ENCODE results near the gene OR56A4.
"Not testable (repeated sequence)": the region's sequence is repeated elsewhere in the genome, so short reads cannot be mapped to it uniquely, and the experiment has no call there.

Gene OR56A4

DNA sequence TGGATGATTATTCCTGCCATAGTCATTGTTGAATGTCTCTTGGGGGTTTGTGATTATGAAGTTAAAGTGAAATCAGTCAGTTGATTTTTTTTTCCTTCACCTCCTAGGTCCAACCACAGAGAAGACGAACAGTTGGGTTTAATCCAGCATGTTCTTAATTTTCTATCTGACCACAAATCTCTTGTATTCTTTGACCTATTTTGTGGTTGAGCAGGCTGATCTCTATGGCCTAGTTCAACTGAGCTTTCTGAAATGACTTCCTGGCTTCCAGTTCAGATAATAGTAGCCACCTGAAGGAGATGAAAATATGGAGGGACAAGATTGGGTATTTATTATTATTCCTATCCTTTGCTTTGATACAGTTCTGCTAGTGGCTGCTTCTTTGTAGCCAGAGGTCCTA, 33.2 kb downstream of the OR56A4 start:
- no peak for TF ChIP-seq CTCF (IDR thresholded peaks at IDR 0.05; ENCODE audit: extremely low read depth, insufficient read depth, missing control alignments)
- in situ Hi-C loops (cut with MboI; ENCODE audit: low pct_unique_long_range_greater_than_20kb, low sequenced_read_pairs, unreplicated experiment) = no loop called here

GRCh38 chr11:5968394-5968793, 38.4 kb downstream of the OR56A4 start, which contains the start of gene OR56A5:
OR56A5 (minus strand) TSS chr11:5968494; CDS start chr11:5968494, 0 bp downstream.
- TF ChIP-seq CTCF (IDR thresholded peaks at IDR 0.05; ENCODE audit: extremely low read depth, insufficient read depth, missing control alignments) = no peak
- DNase-seq (ENCODE audit: low spot score) = no peak
- in situ Hi-C loops (cut with MboI; ENCODE audit: low pct_unique_long_range_greater_than_20kb, low sequenced_read_pairs, unreplicated experiment) = no loop called here

More for the DNA sequence above, 33.2 kb downstream of the OR56A4 start:
- DNase-seq (ENCODE audit: low spot score) = no peak

- in situ Hi-C loops (cut with MboI; ENCODE audit: low pct_unique_long_range_greater_than_20kb, low sequenced_read_pairs, unreplicated experiment) = no loop called here
- TF ChIP-seq CTCF (IDR thresholded peaks at IDR 0.05; ENCODE audit: extremely low read depth, insufficient read depth, missing control alignments) = no peak
- DNase-seq (ENCODE audit: low spot score) = no peak
Observed at GRCh38 chr11:5967708-5968107, 39.0 kb downstream of the OR56A4 start.

DNA sequence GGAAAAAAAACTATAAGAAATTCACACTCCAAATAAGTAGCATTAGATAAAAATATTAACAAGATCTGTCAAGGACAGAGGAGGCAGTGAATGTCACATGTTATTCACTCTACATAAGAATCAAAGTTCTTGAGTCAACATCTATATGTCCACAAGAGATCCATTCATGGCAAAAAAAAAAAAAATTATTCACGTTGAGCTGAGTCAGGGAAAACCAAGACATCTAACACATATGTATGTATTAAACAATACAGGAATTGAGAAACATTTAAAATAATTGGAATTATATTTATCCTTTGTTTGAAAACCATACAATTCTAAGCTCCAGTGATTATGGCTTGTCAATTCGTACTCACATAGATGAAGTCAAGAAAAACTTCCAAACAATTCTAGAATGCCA, 39.8 kb downstream of the OR56A4 start:
- in situ Hi-C loops (cut with MboI; ENCODE audit: low pct_unique_long_range_greater_than_20kb, low sequenced_read_pairs, unreplicated experiment) = no loop called here
- TF ChIP-seq CTCF (IDR thresholded peaks at IDR 0.05; ENCODE audit: extremely low read depth, insufficient read depth, missing control alignments) = no peak
- no peak for DNase-seq (ENCODE audit: low spot score)

GRCh38 chr11:5960704-5961320, 45.9 kb downstream of the OR56A4 start:
- in situ Hi-C loops (cut with MboI; ENCODE audit: low pct_unique_long_range_greater_than_20kb, low sequenced_read_pairs, unreplicated experiment); DNase-seq (ENCODE audit: low spot score): not testable (repeated sequence)

- DNase-seq (ENCODE audit: low spot score) = no peak
- no peak for TF ChIP-seq CTCF (IDR thresholded peaks at IDR 0.05; ENCODE audit: extremely low read depth, insufficient read depth, missing control alignments)
- in situ Hi-C loops (cut with MboI; ENCODE audit: low pct_unique_long_range_greater_than_20kb, low sequenced_read_pairs, unreplicated experiment) = no loop called here
Observed at GRCh38 chr11:5955586-5955985, 51.2 kb downstream of the OR56A4 start.

All from GM13977 (cell line).